Lung (tissue), 12 donors: ENCODE measurements around the gene ADAMTS17. TPM values are rescaled to one million over a fixed set of nuclear protein-coding genes. Genes with fewer than 3 reads are reported as not detected.
A peak's percentile ranks its signal among the peaks of the same experiment; 100 is the strongest.

Source experiments
- ATAC-seq: fragments of 200-7000 bp; cut with Tn5 transposase; one replicate; pipeline ENCODE4 v1.9.1; 2020; ENCODE audit warnings: moderate number of reproducible peaks; ENCODE audit not compliant: insufficient read depth, low FRiP score
- DNase-seq, 3 donors: peaks; one replicate each; pipeline ENCODE4 v3.0.0-alpha.2; 2013 to 2017
- H3K27ac ChIP-seq, 2 donors: one replicate each; pipeline ENCODE4 v1.5.1; 2013; ENCODE audit warnings: mild to moderate bottlenecking in 2 of 2, moderate library complexity in 2 of 2, control low read depth in 1 of 2, inconsistent platforms in 1 of 2, low read depth in 1 of 2, low read length in 1 of 2
- H3K27me3 ChIP-seq, 3 donors: one replicate each; pipeline ENCODE4 v1.5.1; 2013; ENCODE audit warnings: low read length in 2 of 3; ENCODE audit not compliant: control insufficient read depth in 3 of 3, insufficient read depth in 3 of 3
- H3K36me3 ChIP-seq, 4 donors: one replicate each; pipeline ENCODE4 v1.5.1; 2013; ENCODE audit warnings: low read length in 4 of 4, mild to moderate bottlenecking in 1 of 4, moderate library complexity in 1 of 4; ENCODE audit not compliant: control insufficient read depth in 4 of 4, insufficient read depth in 4 of 4
- H3K4me1 ChIP-seq, 5 donors: one replicate each; pipeline ENCODE4 v1.5.1; 2013; ENCODE audit warnings: low read length in 5 of 5, mild to moderate bottlenecking in 2 of 5, moderate library complexity in 1 of 5; ENCODE audit not compliant: control insufficient read depth in 5 of 5, insufficient read depth in 5 of 5
- H3K4me3 ChIP-seq: one replicate; pipeline ENCODE4 v1.5.1; 2013; ENCODE audit warnings: mild to moderate bottlenecking, control low read depth, moderate library complexity
- H3K9ac ChIP-seq, 2 donors: one replicate each; pipeline ENCODE4 v1.5.1; 2013; ENCODE audit warnings: low read length in 2 of 2, control low read depth in 1 of 2; ENCODE audit not compliant: insufficient read depth in 1 of 2
- H3K9me3 ChIP-seq, 4 donors: one replicate each; pipeline ENCODE4 v1.5.1; 2013; ENCODE audit warnings: low read length in 3 of 4, mild to moderate bottlenecking in 1 of 4, moderate library complexity in 1 of 4; ENCODE audit not compliant: control insufficient read depth in 4 of 4, insufficient read depth in 3 of 4
- CTCF ChIP-seq: IDR thresholded peaks from 2 replicates; pipeline ENCODE4 v1.5.1; 2012; ENCODE audit warnings: mild to moderate bottlenecking; ENCODE audit errors: control extremely low read depth, extremely low read depth
- WGBS, 2 donors: extraction: QIAGEN DNeasy Blood & Tissue Kit; methylation state at CpG; one replicate each; pipeline ENCODE4 v1.1.7; 2013; 5-methylcytosine and 5-hydroxymethylcytosine counted together
- polyA plus RNA-seq, 2 donors: library from polyadenylated mRNA; stranded (reverse); fragments of 200-250 nt; gene quantifications; one replicate each; pipeline ENCODE4 v1.2.1, GENCODE V29; 2013
- total RNA-seq, 2 donors: library from RNA; depleted of rRNA in 1 of 2; stranded (reverse); fragments of >200 nt in 1 of 2; gene quantifications; one replicate each; pipeline ENCODE4 v1.2.1, GENCODE V29; 2014 to 2021
- donor health status: control.
- donor health status: control.
- donor health status: Bipolar disorder and iron deficiency.
- donor health status: healthy.
- donor health status: DM: yes; HTN: yes; CAD: no.

Gene ADAMTS17
- total and polyA plus RNA-seq, 4 donors = 0.47 to 6.6 (median 2.2) TPM

DNA sequence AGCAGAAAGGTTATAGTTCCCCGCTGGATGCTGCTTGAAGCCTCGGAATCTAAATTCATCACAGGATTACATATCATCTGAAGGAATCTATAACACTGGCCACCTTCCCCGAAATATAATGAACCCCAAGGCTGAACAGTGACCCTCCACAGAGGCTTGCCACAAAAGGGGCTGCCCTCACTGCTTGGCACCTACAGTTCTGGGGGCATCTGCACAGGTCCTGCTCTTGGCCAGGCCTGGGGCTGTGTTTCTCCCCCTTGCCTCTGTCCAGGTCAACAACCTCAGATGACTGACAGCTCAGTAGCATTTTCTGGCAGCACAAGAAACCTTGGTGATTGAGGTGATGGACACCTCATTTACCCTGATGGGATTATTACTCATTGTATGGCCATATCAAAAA lies 1.5 kb upstream of the ADAMTS17 start:
- Histone ChIP-seq H3K4me3 (no peak overlapping the region), H3K4me1 (peaks cover 0 to 10% (median 4%) of the 10 kb centered on the region in 5 donors), H3K9me3 (no peaks in the 10 kb centered on the region), H3K27me3 (peaks cover 0 to 16% (median 4%) of the 10 kb centered on the region in 3 donors), H3K36me3 (no peaks in the 10 kb centered on the region), H3K9ac (no peak overlapping the region), H3K27ac (no peak overlapping the region)
- DNase-seq (no peak), ATAC-seq (no peak)
- no peak for TF ChIP-seq CTCF
- WGBS, 2 donors = 94 to 95% methylated on average over 3 of the region's 3 CpGs

- Histone ChIP-seq H3K9me3 (no peaks in the 10 kb centered on the region), H3K36me3 (no peaks in the 10 kb centered on the region), H3K27me3 (peaks cover 0 to 16% (median 4%) of the 10 kb centered on the region in 3 donors), H3K4me1 (peaks cover 0 to 10% (median 4%) of the 10 kb centered on the region in 5 donors), H3K4me3 (peak overlapping the region; percentile 70), H3K9ac (no peak overlapping the region), H3K27ac (peak overlapping the region; percentile 36 to 75)
- DNase-seq = no peak
- 1% methylated on average over 37 to 95 of the region's 95 CpGs for WGBS, 2 donors
- no peak for ATAC-seq
- no peak for TF ChIP-seq CTCF
Observed at GRCh38 chr15:100341239-100341749, 481 bp downstream of the ADAMTS17 start.

- no peaks in the 10 kb centered on the region for H3K9me3 ChIP-seq
- WGBS, 2 donors = 12 to 14% methylated on average over 45 to 56 of the region's 56 CpGs
- peak overlapping the region; percentile 70 for H3K4me3 ChIP-seq
- TF ChIP-seq CTCF = no peak
- DNase-seq = no peak
- H3K27ac ChIP-seq = no peak overlapping the region
- no peak for ATAC-seq
- H3K27me3 ChIP-seq = peaks cover 0 to 16% (median 4%) of the 10 kb centered on the region in 3 donors
- H3K9ac ChIP-seq = no peak overlapping the region
- no peaks in the 10 kb centered on the region for H3K36me3 ChIP-seq
- peaks cover 0 to 15% (median 4%) of the 10 kb centered on the region in 5 donors for H3K4me1 ChIP-seq
Observed at GRCh38 chr15:100340721-100341238, 995 bp downstream of the ADAMTS17 start.
